GM12892 (cell line): Measurements from ENCODE around the gene MFSD8.

Source experiments
- POLR2A ChIP-seq: IDR thresholded peaks from 2 replicates; pipeline ENCODE4 v1.6.1; 2011; ENCODE audit warnings: low read depth, low read length, control low read depth
- POLR2AphosphoS5 ChIP-seq: IDR thresholded peaks from 2 replicates; pipeline ENCODE4 v1.6.1; 2011; ENCODE audit warnings: low read depth, low read length, control low read depth

DNA sequence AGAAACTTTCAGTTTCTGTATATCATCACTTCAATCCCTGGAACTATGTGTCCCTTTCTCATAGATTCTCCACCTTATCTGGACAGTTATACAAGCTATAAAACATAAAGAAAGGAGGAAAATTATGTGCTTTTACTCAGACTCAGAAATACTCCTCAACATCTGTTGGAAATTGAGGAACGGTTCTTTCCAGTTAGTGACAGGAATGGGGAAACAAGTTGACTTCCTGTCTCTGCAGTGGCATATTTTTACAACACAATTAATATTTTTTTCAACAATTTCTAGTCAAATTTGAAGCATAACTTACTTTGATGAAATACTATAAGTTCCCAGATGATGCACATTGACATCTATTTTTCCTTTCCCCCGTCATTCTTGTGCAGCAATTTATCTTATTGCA is 28.2 kb upstream of the MFSD8 start:
- TF ChIP-seq POLR2A (no peak), POLR2AphosphoS5 (no peak)
